GM18505 (cell line): ENCODE data around the gene F2RL1.
"Not testable (repeated sequence)": the region's sequence is repeated elsewhere in the genome, so short reads cannot be mapped to it uniquely, and the experiment has no call there.

ENCODE experiments used
- ATAC-seq: cut with Tn5 transposase; IDR thresholded peaks from one replicate; pipeline ENCODE4 v1.9.1; 2021; ENCODE audit not compliant: unreplicated experiment
- POLR2A ChIP-seq: IDR thresholded peaks from 4 replicates; pipeline ENCODE4 v1.6.1; 2011; ENCODE audit warnings: borderline replicate concordance; ENCODE audit not compliant: insufficient read depth, insufficient read length; ENCODE audit errors: extremely low read depth

F2RL1 gene

GRCh38 chr5:76813982-76814562 lies 4.8 kb upstream of the F2RL1 start:
- no peak for ATAC-seq
- TF ChIP-seq POLR2A = no peak

GRCh38 chr5:76816110-76816831 lies 2.6 kb upstream of the F2RL1 start:
- no peak for ATAC-seq

GRCh38 chr5:76819851-76820525 lies 1.2 kb downstream of the F2RL1 start:
- TF ChIP-seq POLR2A = no peak
- no peak for ATAC-seq

More at GRCh38 chr5:76816110-76816831, 2.6 kb upstream of the F2RL1 start:
- TF ChIP-seq POLR2A = no peak

- no peak for TF ChIP-seq POLR2A
- no peak for ATAC-seq
Observed at GRCh38 chr5:76820526-76820890, 1.7 kb downstream of the F2RL1 start.

GRCh38 chr5:76821136-76821535 lies 2.3 kb downstream of the F2RL1 start:
- TF ChIP-seq POLR2A = no peak

GRCh38 chr5:76822105-76822731 lies 3.4 kb downstream of the F2RL1 start:
- ATAC-seq = not testable (repeated sequence)

More at GRCh38 chr5:76821136-76821535, 2.3 kb downstream of the F2RL1 start:
- ATAC-seq = no peak

- not testable (repeated sequence) for ATAC-seq
Observed at GRCh38 chr5:76826416-76826815, 7.6 kb downstream of the F2RL1 start.

- no peak for ATAC-seq
- TF ChIP-seq POLR2A = no peak
Observed at GRCh38 chr5:76831110-76831452, 12.3 kb downstream of the F2RL1 start.

- no peak for TF ChIP-seq POLR2A
- no peak for ATAC-seq
Observed at GRCh38 chr5:76836181-76836580, 17.4 kb downstream of the F2RL1 start.

GRCh38 chr5:76836585-76836984 lies 17.8 kb downstream of the F2RL1 start:
- TF ChIP-seq POLR2A = no peak
- no peak for ATAC-seq

- no peak for TF ChIP-seq POLR2A
- no peak for ATAC-seq
Observed at GRCh38 chr5:76838481-76839261, 19.8 kb downstream of the F2RL1 start.

- TF ChIP-seq POLR2A = no peak
- no peak for ATAC-seq
Observed at GRCh38 chr5:76841361-76841760, 22.5 kb downstream of the F2RL1 start.

GRCh38 chr5:76845890-76846289 lies 27.1 kb downstream of the F2RL1 start:
- ATAC-seq = no peak
- TF ChIP-seq POLR2A = no peak

- no peak for TF ChIP-seq POLR2A
- no peak for ATAC-seq
Observed at GRCh38 chr5:76849419-76850291, 30.8 kb downstream of the F2RL1 start, which contains the start of gene S100Z. Gene S100Z (plus strand): TSS chr5:76850014. CDS start chr5:76875360, 25,346 bp downstream.
